ENCODE measurements around the gene TNFSF9.

GRCh38 chr19:6540918-6541689 lies 10.3 kb downstream of the TNFSF9 start:
- TF ChIP-seq NFIC (IDR thresholded peaks at IDR 0.05; ENCODE audit: borderline replicate concordance): no peak
- TF ChIP-seq CTCF (IDR thresholded peaks at IDR 0.05): no peak
- TF ChIP-seq, protein P1, sequence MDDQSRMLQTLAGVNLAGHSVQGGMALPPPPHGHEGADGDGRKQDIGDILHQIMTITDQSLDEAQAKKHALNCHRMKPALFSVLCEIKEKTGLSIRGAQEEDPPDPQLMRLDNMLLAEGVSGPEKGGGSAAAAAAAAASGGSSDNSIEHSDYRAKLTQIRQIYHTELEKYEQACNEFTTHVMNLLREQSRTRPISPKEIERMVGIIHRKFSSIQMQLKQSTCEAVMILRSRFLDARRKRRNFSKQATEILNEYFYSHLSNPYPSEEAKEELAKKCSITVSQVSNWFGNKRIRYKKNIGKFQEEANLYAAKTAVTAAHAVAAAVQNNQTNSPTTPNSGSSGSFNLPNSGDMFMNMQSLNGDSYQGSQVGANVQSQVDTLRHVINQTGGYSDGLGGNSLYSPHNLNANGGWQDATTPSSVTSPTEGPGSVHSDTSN (IDR thresholded peaks at IDR 0.05): no peak
- no peak for TF ChIP-seq YY1 (IDR thresholded peaks at IDR 0.05; ENCODE audit: low read depth)
- TF ChIP-seq TEAD4 (IDR thresholded peaks at IDR 0.05; ENCODE audit: borderline replicate concordance, insufficient read depth): no peak
- TF ChIP-seq, protein P2, sequence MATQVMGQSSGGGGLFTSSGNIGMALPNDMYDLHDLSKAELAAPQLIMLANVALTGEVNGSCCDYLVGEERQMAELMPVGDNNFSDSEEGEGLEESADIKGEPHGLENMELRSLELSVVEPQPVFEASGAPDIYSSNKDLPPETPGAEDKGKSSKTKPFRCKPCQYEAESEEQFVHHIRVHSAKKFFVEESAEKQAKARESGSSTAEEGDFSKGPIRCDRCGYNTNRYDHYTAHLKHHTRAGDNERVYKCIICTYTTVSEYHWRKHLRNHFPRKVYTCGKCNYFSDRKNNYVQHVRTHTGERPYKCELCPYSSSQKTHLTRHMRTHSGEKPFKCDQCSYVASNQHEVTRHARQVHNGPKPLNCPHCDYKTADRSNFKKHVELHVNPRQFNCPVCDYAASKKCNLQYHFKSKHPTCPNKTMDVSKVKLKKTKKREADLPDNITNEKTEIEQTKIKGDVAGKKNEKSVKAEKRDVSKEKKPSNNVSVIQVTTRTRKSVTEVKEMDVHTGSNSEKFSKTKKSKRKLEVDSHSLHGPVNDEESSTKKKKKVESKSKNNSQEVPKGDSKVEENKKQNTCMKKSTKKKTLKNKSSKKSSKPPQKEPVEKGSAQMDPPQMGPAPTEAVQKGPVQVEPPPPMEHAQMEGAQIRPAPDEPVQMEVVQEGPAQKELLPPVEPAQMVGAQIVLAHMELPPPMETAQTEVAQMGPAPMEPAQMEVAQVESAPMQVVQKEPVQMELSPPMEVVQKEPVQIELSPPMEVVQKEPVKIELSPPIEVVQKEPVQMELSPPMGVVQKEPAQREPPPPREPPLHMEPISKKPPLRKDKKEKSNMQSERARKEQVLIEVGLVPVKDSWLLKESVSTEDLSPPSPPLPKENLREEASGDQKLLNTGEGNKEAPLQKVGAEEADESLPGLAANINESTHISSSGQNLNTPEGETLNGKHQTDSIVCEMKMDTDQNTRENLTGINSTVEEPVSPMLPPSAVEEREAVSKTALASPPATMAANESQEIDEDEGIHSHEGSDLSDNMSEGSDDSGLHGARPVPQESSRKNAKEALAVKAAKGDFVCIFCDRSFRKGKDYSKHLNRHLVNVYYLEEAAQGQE (IDR thresholded peaks at IDR 0.05; ENCODE audit: low read depth, low read length): no peak
- TF ChIP-seq EZH2phosphoT487 (IDR thresholded peaks at IDR 0.05; ENCODE audit: borderline replicate concordance, low read depth): no peak
- no peak for TF ChIP-seq RAD21 (IDR thresholded peaks at IDR 0.05; ENCODE audit: low read length)
- no peak for TF ChIP-seq MAX (IDR thresholded peaks at IDR 0.05; ENCODE audit: low read depth)

Measured in SK-N-SH (cell line).